HG03432 (cell line): ENCODE data around the gene GH1.

Experiments used
- ATAC-seq: cut with Tn5 transposase; IDR thresholded peaks from one replicate; pipeline ENCODE4 v1.9.1; 2021; ENCODE audit warnings: mild to moderate bottlenecking, moderate library complexity; ENCODE audit not compliant: unreplicated experiment

The GH1 gene

DNA sequence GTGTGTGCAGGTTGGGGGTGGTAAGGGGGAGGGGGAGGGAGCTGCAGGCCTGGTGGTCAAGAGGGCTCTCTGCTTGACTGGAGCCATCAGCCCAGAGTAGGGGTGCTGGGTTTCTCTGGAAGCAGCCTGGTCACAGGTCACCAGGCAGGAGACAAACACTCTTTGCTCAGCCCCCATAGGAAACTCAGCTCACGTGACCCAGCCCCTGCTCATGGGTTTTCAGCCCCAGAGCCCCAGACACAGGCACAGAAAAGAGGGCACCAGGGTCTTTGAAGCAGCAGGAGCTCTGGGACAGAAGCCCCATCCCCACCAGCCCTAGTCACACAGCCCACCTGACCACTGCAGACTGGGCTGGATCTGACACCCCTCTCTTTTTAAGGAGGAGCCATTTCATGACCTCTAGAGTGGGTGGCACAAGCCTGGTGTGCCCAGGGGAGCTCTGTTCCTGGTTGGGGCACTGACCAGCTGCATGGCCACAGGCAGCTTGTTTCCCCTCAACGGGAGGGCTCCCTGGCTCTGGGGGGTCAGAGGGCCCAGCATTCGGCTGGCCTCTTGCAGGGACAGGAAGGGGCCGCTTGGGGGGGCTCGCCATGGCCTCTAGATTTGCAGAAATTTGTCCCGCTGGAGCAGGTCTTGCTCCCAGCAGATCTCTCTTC is 27.3 kb upstream of the GH1 start:
- peak; percentile 4 for ATAC-seq

DNA sequence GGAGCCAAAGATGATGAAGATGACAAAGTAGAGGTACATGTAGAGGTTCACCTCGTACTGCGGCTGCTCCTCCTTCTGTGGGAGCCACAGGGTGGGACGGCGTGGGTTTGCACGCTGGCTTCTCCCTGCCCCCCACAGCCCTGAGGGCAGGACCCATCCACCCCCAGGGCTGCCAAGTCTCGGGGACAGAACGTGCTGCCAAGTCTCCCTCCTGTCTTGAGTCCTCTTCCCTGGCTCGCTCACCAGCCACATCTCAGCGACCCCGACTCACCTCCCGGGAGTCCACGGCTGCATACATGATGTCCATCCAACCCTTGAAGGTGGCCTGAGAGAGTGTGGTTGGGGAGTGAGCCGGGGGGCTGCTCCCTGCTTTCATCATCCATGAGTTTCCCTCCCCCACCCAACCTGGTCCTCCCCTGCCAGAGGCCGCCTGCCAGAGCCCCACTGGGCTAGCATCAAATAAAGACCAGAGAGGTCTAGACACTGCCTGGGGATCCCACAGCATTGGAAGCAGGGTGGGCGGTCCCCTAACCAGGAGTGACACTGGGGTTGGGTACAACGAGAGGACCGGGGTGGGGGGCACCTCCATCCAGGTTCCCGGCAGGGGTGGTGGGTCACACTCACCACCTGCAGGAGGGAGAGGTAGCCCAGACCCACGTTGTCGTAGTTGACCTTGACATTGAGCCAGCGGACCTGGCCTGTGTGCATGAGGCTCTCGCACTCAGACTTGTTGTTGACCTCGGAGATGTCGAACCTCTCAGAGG is 26.3 kb upstream of the GH1 start:
- ATAC-seq = no peak

- no peak for ATAC-seq
Measured at GRCh38 chr17:63943745-63944144, 25.1 kb upstream of the GH1 start.

- ATAC-seq = no peak
Measured at GRCh38 chr17:63942309-63942985, 23.8 kb upstream of the GH1 start.

GRCh38 chr17:63941751-63942150 is 23.1 kb upstream of the GH1 start:
- no peak for ATAC-seq

DNA sequence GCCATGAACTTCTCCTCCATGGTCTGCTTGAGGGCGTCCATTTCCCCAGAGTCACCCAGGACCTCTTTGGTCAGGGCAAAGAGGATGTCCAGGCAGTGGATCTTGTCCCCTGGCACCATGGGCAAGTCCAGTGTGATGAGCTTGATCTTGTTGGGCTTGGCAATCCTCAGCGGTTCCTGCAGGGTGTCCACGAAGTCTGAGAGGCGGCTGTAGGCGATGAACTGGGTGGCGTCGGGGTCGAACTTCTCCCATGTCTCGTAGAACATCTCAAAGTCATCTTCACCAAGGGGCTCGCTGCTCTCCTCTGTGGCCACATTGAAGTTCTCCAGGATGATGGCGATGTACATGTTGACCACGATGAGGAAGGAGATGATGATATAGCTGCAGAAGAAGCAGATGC is 22.5 kb upstream of the GH1 start:
- ATAC-seq = no peak

DNA sequence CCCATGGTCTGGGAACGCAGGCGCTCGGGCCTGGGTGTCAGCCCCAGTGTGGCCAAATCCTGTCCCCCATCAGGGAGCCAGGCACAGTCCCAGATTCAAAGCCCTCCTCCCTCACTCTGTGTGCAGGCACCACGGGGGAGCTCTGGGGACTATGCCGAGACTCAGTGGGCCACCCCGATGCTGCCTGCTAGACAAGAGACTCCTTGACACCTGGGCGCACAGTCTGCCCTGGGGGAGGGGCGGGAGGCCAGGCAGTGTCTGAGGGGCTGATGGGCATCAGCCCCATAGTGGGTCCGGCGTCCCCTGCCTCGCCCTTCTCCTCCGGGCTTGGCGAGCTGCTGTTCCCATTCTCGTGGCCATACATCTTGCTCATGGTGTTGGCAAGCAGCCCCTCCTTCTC is 21.9 kb upstream of the GH1 start:
- ATAC-seq = no peak

DNA sequence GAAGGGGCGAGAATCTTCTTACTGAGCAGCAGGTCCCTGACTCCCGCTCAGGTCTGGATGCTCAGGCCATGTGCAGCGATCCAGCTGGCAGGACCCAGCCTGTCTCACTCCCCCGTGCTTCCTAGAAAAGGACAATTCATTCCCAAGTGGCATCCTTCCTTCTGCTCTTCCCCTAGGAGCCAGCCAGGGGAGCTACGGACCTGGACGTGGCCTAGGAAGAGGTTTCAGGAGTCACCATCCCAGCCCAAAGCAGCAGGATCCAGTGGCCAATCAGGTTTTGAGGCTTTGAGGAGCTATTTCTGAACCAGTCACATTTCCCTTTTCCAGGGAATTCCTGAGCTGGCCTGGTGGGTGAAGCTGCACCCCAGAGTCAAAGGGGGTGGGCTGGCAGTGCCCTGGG is 21.2 kb upstream of the GH1 start:
- no peak for ATAC-seq

DNA sequence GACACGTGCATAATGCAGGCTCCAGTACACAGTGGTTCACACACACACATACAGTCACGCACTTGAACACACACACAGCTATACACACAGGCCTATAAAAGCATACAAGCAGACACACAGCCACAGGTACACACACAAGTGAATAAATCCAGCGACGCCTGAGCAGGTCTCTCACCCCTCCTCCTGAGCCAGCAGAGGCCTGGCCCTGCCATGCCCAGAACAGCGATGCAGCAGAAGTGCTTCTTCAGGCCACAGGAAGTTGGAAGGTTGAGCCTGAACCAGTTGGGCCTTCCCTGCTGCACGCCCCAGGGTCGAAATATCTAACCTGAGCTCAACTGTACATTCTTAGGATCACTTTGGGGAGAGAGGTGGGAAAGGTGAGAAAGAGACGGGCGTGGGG is 20.8 kb upstream of the GH1 start:
- no peak for ATAC-seq

DNA sequence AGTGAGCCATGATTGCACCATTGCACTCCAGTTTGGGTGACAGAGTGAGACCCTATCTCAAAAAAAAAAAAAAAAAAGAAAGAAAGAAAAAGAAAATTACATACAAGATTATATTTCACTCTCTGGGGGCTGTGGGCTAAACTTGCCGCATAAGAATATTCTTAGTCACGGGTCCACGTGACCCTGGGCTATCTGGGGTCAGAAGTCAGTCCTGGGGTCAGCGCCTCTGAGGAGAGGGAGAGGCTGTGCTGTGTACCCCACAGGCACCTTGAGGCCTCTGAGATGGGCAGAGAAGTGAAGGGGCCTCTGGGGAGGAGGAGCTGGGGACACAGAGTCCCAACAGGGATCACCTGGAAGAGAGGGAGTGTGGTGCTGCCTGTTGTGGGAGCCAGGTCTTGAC is 19.3 kb upstream of the GH1 start:
- no peak for ATAC-seq

GRCh38 chr17:63937319-63937718 is 18.7 kb upstream of the GH1 start:
- ATAC-seq = no peak

DNA sequence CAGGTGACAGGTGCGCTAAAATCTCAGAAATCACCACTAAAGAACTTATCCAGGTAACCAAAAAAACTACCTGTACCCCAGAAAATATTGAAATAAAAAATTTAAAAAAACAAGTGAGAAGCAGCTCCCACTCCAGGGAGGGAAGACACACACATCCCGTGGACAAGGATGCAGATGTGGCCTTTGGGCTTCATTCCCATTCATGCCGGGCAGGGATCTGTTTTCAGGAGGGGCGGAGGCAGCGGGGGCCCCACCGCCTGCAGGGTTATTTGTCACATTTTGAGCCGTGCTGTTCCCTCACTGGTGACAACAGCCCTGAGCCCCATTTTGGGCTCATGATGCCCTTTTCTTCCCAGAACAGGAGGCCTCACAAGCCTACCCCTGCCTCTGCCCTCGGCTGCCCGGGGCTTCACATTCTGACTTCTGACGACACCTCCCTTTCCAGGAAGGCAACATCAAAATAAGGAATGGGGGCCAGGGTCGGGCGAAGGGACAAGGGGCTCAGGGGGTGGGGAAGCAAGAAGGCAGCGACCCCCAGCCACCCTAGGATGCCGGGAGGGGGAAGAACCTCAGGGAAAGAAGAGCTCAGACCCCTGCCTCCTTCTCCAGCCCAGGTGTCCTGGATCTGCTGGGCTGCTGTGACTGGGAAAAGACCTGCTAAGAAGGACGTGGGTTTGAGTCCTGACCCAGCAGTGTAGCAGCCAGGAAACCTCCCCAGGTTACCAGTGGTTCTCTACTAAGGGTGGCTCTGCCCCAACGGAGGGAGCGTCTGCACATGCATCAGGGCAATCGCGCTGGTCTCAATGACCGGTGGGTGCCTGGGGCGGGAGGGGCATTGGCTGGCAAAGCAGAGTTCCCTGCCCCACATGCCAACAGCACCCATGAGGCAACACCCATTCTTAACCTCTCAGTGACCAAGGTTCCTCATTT is 15.8 kb upstream of the GH1 start:
- ATAC-seq = no peak

GRCh38 chr17:63933598-63933997 is 15.0 kb upstream of the GH1 start:
- ATAC-seq = no peak

DNA sequence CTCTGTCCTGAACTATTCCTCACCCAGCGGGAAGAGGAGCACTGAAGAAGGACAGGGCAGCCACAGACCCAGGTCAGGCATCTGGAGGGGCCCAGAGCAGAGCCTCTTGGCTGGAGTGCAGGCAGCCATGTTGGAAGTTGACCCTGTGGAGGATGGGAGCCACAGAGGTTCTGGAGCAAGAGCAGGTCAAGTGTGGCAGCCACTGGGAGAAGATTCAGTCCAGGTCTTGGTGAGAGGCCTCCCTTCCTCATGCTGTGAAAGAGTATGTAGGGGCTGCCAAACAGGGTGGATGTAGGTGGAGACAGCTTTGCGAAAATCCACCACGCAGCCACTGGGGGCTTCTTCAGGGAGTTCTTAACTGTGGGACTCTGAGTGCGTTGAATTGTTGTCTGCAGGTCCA is 14.1 kb upstream of the GH1 start:
- ATAC-seq = peak; percentile 12

- ATAC-seq = peak; percentile 83
Measured at GRCh38 chr17:63931981-63932561, 13.4 kb upstream of the GH1 start, which contains the start of gene CD79B. CD79B (minus strand) TSS chr17:63932331; CDS start chr17:63932261, 70 bp downstream.

- ATAC-seq = no peak
Measured at GRCh38 chr17:63930951-63931575, 12.4 kb upstream of the GH1 start.

DNA sequence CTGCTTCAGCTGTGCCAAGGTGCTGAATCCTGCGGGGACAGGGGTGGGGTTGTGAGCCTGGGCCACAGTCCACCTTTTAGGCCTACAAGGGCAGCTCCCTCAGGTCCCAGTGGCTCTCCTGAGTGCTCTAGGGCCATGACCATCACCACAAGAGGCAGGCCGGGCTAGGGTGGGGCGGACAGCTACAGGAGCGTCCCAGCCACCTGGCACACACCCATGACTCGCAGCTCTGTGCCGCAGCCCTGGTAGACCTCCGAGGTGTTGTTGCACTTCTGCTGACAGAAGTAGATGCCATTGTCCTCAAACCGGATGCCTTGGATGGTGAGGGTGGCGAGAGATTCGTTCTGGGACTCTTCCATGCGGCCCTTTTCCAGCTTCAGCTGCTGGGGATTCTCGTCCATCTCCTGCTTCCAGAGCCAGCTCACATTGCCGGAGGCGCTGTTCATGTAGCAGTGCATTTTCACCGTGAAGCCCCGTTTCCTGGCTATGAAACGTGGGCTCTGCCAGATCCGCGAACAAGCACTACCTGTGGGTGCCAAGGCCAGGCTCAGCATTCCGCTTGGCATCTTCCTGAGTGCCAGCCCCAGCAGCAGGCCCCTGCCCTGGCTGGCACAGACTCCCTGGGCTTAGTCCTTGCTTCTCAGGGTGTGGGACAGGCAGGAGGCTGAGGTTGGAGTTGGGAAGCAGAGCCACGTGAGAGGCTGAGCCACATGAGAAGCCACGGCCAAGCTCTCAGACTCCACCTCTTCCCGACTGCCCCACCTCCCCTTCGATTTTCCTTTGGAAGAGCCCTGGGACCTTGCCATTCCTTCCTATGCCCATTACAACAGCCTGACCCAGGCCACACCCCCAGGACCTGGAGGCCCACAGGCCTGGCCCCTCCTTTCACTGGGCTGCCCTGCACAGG is 11.5 kb upstream of the GH1 start:
- no peak for ATAC-seq

DNA sequence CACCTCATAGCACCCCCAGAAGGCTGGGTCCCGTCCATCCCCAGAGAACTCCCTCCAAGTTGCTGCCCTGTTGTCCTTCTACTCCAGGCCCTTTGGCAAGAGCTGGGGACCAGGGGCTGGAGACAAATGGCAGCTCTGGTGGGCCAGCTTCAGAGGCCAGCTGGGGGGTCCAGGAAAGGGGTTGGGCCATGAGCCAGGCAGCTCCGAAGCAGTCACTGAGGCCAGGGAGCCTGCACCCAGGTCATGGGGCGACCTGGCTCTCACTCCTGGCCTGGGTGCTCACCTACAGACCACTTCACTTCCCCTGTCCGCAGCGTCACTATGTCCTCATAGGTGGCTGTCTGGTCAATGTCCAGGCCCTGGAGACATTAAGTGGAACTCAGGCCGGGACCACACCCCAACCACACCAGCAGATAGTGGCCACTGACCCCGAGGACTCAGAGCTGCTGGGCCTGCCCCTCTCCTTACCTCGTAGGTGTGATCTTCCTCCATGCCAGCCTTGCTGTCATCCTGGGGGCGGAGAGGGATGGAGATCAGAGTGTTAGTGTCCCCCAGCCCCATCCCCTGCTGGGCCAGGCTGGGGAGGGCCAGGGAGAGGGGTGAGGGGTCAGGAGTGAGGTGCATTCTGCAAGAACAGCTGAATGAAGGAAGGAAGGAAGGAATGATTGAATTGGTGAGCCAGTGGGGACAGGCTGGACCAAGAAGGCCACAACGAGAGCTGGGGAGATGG is 10.5 kb upstream of the GH1 start:
- ATAC-seq = no peak
